GM13977 (cell line): ENCODE data around the gene TIMM29.

Experiments
- DNase-seq: peaks from one replicate; pipeline ENCODE4 v3.0.0; 2012; ENCODE audit warnings: low spot score
- in situ Hi-C: fragments of 300-500 bp; cut with MboI; formaldehyde crosslinking; loops from one replicate; pipeline ENCODE4 v1.12.0; 2022; ENCODE audit warnings: low sequenced_read_pairs, low pct_unique_long_range_greater_than_20kb, mixed read lengths, inconsistent platforms; ENCODE audit not compliant: unreplicated experiment
- TF ChIP-seq, protein P1 (sequence below): IDR thresholded peaks from 2 replicates; pipeline ENCODE4 v1.5.1; 2012; ENCODE audit warnings: mild to moderate bottlenecking, control low read depth; ENCODE audit not compliant: insufficient read depth; ENCODE audit errors: extremely low read depth, missing control alignments

TIMM29 gene

DNA sequence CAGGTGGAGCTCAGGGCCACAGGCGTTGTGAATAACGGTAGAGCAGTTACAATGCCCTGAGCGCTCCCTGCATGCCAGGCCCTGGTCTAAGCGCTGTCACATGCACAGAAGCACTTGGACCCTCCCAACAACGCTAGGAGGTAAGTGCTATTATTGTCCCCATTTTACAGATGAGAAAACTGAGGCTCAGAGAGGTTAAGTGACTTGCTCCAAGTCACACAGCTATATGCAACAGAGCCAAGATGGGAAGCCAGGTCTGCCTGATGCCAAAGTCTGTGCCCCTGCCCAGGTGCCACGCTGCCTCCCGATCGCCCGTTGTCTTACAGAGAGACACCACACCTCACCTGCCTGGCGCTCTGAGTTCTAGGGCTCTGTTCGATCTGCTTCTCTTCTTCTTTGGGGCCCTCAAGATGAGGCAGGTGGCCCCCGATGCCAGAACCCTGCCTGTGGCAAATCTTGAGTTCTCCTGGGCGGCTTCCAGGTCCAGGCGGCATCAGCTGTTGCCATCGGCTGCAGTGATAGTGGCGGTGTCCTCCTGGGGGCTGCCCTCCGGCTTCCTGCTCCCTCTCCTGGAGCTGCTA is 20.1 kb upstream of the TIMM29 start:
- TF ChIP-seq, protein P1, sequence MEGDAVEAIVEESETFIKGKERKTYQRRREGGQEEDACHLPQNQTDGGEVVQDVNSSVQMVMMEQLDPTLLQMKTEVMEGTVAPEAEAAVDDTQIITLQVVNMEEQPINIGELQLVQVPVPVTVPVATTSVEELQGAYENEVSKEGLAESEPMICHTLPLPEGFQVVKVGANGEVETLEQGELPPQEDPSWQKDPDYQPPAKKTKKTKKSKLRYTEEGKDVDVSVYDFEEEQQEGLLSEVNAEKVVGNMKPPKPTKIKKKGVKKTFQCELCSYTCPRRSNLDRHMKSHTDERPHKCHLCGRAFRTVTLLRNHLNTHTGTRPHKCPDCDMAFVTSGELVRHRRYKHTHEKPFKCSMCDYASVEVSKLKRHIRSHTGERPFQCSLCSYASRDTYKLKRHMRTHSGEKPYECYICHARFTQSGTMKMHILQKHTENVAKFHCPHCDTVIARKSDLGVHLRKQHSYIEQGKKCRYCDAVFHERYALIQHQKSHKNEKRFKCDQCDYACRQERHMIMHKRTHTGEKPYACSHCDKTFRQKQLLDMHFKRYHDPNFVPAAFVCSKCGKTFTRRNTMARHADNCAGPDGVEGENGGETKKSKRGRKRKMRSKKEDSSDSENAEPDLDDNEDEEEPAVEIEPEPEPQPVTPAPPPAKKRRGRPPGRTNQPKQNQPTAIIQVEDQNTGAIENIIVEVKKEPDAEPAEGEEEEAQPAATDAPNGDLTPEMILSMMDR, result no peak
- in situ Hi-C loops, result no loop called here
- no peak for DNase-seq

DNA sequence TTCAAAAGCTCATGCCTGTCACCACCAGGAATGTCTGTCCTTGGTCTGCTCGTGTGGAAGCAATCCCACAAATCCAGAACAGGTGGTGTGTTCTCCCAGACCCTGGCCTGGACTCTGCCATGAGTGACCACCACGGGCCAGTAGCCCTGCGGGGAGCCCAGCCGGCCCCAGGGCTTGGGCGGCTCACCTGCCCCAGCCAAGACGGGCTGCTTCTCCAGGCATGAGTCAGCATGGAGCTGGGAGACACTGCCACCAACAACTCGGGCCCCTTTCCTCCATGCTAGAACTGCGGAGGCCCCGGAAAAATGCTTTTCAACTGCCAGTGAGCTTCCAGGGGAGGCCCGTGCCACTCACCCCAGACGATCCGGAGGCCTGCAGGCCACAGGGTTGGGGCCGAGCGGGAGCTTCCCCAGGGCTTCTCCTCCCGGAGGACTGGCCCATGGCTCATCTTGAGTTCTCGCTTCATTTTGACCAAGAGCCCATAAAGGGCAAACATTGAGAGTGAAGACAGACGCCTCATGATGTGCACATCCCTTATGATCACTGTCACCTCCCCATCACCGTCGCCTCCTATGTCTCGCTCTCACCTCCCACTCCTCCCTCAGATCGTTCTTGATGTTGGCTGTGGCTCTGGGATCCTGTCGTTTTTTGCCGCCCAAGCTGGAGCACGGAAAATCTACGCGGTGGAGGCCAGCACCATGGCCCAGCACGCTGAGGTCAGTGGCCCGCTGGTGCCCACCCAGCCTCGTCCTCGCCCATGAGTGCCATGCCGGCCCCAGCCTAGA is 16.8 kb upstream of the TIMM29 start:
- no peak for DNase-seq
- TF ChIP-seq, protein P1, result no peak
- in situ Hi-C loops, result no loop called here

DNA sequence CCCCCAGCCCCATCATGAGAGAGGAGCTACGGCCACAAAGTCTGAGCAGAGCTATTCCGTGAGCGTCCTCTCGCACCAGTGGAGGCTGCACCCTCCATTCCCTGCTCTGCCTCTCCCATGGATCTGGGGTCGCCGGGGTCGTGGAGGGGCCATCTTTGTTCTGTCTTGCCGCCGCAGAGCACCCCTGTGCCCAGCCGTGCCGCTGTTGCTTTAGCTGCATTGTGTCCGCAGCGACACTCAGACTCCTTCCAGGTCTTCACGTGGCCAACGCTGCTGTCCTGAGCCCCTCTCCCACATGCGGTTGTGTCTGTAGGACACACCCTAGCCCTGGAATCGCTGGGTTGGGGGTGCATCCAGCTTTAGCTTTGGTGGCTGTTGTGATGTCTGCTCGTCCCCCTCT is 16.0 kb upstream of the TIMM29 start:
- no peak for DNase-seq
- TF ChIP-seq, protein P1, result no peak
- in situ Hi-C loops, result no loop called here

DNA sequence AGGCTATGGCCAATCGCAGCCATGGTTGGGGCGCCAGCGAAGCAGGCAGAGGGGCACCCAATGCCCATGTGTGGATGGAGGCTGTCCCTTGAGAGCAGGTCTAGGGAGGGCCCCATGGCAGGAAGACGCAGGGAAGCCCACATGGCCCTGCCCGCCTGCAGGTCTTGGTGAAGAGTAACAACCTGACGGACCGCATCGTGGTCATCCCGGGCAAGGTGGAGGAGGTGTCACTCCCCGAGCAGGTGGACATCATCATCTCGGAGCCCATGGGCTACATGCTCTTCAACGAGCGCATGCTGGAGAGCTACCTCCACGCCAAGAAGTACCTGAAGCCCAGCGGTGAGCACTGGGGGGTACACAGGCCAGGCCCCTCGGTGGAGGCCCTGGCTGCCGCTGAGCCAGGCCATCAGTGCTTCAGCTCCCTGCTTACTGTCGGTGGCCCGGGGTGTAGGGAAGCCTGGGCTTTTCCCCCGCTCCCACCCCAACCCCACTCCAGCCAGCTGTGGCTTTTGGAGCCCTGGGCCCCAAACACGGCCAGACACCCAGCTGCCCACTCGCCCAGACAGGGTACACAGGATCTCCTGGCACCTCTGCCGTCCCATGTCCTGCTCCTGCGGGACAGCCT is 14.8 kb upstream of the TIMM29 start:
- TF ChIP-seq, protein P1, result no peak
- in situ Hi-C loops, result no loop called here
- no peak for DNase-seq

GRCh38 chr19:10915130-10916091 is 13.2 kb upstream of the TIMM29 start:
- TF ChIP-seq, protein P1, result no peak
- in situ Hi-C loops, result no loop called here
- DNase-seq, result no peak

GRCh38 chr19:10916602-10917001 is 12.0 kb upstream of the TIMM29 start:
- in situ Hi-C loops, result no loop called here
- TF ChIP-seq, protein P1, result no peak
- no peak for DNase-seq
